ENCODE results near the gene ACACB.
A peak's percentile ranks its signal among the peaks of the same experiment; 100 is the strongest.

Gene ACACB

GRCh38 chr12:109097435-109098182 is 18.8 kb upstream of the ACACB start, which contains the start of gene UNG:
Gene UNG (plus strand): TSS chr12:109097597. CDS start chr12:109097680, 83 bp downstream.
- H3K9me3 ChIP-seq (ENCODE audit: low read length), result no peaks in the 10 kb centered on the region
- H3K4me1 ChIP-seq (ENCODE audit: insufficient read depth, low read length), result peaks cover 18% of the 10 kb centered on the region
- no peaks in the 10 kb centered on the region for H3K27me3 ChIP-seq (ENCODE audit: insufficient read depth, low read length)
- peaks cover 33% of the 10 kb centered on the region for H3K36me3 ChIP-seq (ENCODE audit: insufficient read depth, low read length)
- H3K4me3 ChIP-seq (ENCODE audit: low read length), result peak within 1 kb of the TSS; percentile 87
- peak within 1 kb of the TSS; percentile 91 for H2AFZ ChIP-seq (ENCODE audit: low read depth, low read length)

GRCh38 chr12:109098183-109098604 is 18.2 kb upstream of the ACACB start:
- peak overlapping the region; percentile 87 for H3K4me3 ChIP-seq (ENCODE audit: low read length)

GRCh38 chr12:109098651-109099050 is 17.7 kb upstream of the ACACB start:
- Histone ChIP-seq H3K36me3 (ENCODE audit: insufficient read depth, low read length) (peaks cover 41% of the 10 kb centered on the region), H3K27me3 (ENCODE audit: insufficient read depth, low read length) (no peaks in the 10 kb centered on the region), H3K9me3 (ENCODE audit: low read length) (no peaks in the 10 kb centered on the region), H2AFZ (ENCODE audit: low read depth, low read length) (peak overlapping the region; percentile 91), H3K4me1 (ENCODE audit: insufficient read depth, low read length) (peaks cover 12% of the 10 kb centered on the region), H3K4me3 (ENCODE audit: low read length) (peak overlapping the region; percentile 87)

More at GRCh38 chr12:109098183-109098604, 18.2 kb upstream of the ACACB start:
- H3K36me3 ChIP-seq (ENCODE audit: insufficient read depth, low read length), result peaks cover 37% of the 10 kb centered on the region
- no peaks in the 10 kb centered on the region for H3K9me3 ChIP-seq (ENCODE audit: low read length)
- H2AFZ ChIP-seq (ENCODE audit: low read depth, low read length), result peak overlapping the region; percentile 91
- peaks cover 13% of the 10 kb centered on the region for H3K4me1 ChIP-seq (ENCODE audit: insufficient read depth, low read length)
- no peaks in the 10 kb centered on the region for H3K27me3 ChIP-seq (ENCODE audit: insufficient read depth, low read length)

GRCh38 chr12:109099431-109100020 is 16.9 kb upstream of the ACACB start:
- Histone ChIP-seq H3K36me3 (ENCODE audit: insufficient read depth, low read length) (peaks cover 49% of the 10 kb centered on the region), H3K4me3 (ENCODE audit: low read length) (peak overlapping the region; percentile 87), H2AFZ (ENCODE audit: low read depth, low read length) (no peak overlapping the region)

GRCh38 chr12:109100741-109101140 is 15.6 kb upstream of the ACACB start:
- H3K9me3 ChIP-seq (ENCODE audit: low read length), result no peaks in the 10 kb centered on the region
- no peaks in the 10 kb centered on the region for H3K27me3 ChIP-seq (ENCODE audit: insufficient read depth, low read length)
- peaks cover 12% of the 10 kb centered on the region for H3K4me1 ChIP-seq (ENCODE audit: insufficient read depth, low read length)
- H2AFZ ChIP-seq (ENCODE audit: low read depth, low read length), result no peak overlapping the region
- H3K4me3 ChIP-seq (ENCODE audit: low read length), result no peak overlapping the region
- H3K36me3 ChIP-seq (ENCODE audit: insufficient read depth, low read length), result peaks cover 60% of the 10 kb centered on the region

More at GRCh38 chr12:109099431-109100020, 16.9 kb upstream of the ACACB start:
- Histone ChIP-seq H3K27me3 (ENCODE audit: insufficient read depth, low read length) (no peaks in the 10 kb centered on the region), H3K4me1 (ENCODE audit: insufficient read depth, low read length) (peaks cover 12% of the 10 kb centered on the region), H3K9me3 (ENCODE audit: low read length) (no peaks in the 10 kb centered on the region)

- Histone ChIP-seq H2AFZ (ENCODE audit: low read depth, low read length) (no peak overlapping the region), H3K36me3 (ENCODE audit: insufficient read depth, low read length) (peaks cover 70% of the 10 kb centered on the region), H3K27me3 (ENCODE audit: insufficient read depth, low read length) (no peaks in the 10 kb centered on the region), H3K9me3 (ENCODE audit: low read length) (no peaks in the 10 kb centered on the region), H3K4me3 (ENCODE audit: low read length) (no peak overlapping the region), H3K4me1 (ENCODE audit: insufficient read depth, low read length) (peaks cover 12% of the 10 kb centered on the region)
Measured at GRCh38 chr12:109102491-109102890, 13.9 kb upstream of the ACACB start.

- peaks cover 6% of the 10 kb centered on the region for H3K4me1 ChIP-seq (ENCODE audit: insufficient read depth, low read length)
- H2AFZ ChIP-seq (ENCODE audit: low read depth, low read length), result no peak overlapping the region
- H3K27me3 ChIP-seq (ENCODE audit: insufficient read depth, low read length), result no peaks in the 10 kb centered on the region
- H3K36me3 ChIP-seq (ENCODE audit: insufficient read depth, low read length), result peaks cover 82% of the 10 kb centered on the region
- no peak overlapping the region for H3K4me3 ChIP-seq (ENCODE audit: low read length)
- no peaks in the 10 kb centered on the region for H3K9me3 ChIP-seq (ENCODE audit: low read length)
Measured at GRCh38 chr12:109105176-109105575, 11.2 kb upstream of the ACACB start.

- H3K4me1 ChIP-seq (ENCODE audit: insufficient read depth, low read length), result peaks cover 19% of the 10 kb centered on the region
- H2AFZ ChIP-seq (ENCODE audit: low read depth, low read length), result no peak overlapping the region
- H3K9me3 ChIP-seq (ENCODE audit: low read length), result no peaks in the 10 kb centered on the region
- H3K36me3 ChIP-seq (ENCODE audit: insufficient read depth, low read length), result peaks cover 42% of the 10 kb centered on the region
- no peak overlapping the region for H3K4me3 ChIP-seq (ENCODE audit: low read length)
- no peaks in the 10 kb centered on the region for H3K27me3 ChIP-seq (ENCODE audit: insufficient read depth, low read length)
Measured at GRCh38 chr12:109109746-109110350, 6.5 kb upstream of the ACACB start.

- peaks cover 26% of the 10 kb centered on the region for H3K4me1 ChIP-seq (ENCODE audit: insufficient read depth, low read length)
- no peaks in the 10 kb centered on the region for H3K9me3 ChIP-seq (ENCODE audit: low read length)
- H3K36me3 ChIP-seq (ENCODE audit: insufficient read depth, low read length), result peaks cover 32% of the 10 kb centered on the region
- no peak overlapping the region for H3K4me3 ChIP-seq (ENCODE audit: low read length)
- H2AFZ ChIP-seq (ENCODE audit: low read depth, low read length), result no peak overlapping the region
- H3K27me3 ChIP-seq (ENCODE audit: insufficient read depth, low read length), result no peaks in the 10 kb centered on the region
Measured at GRCh38 chr12:109110988-109111495, 5.3 kb upstream of the ACACB start.

- H3K36me3 ChIP-seq (ENCODE audit: insufficient read depth, low read length), result peaks cover 22% of the 10 kb centered on the region
Measured at GRCh38 chr12:109112720-109113465, 3.5 kb upstream of the ACACB start.

GRCh38 chr12:109113661-109114321 is 2.6 kb upstream of the ACACB start:
- Histone ChIP-seq H3K9me3 (ENCODE audit: low read length) (no peaks in the 10 kb centered on the region), H3K27me3 (ENCODE audit: insufficient read depth, low read length) (no peaks in the 10 kb centered on the region), H3K4me3 (ENCODE audit: low read length) (no peak overlapping the region), H2AFZ (ENCODE audit: low read depth, low read length) (no peak overlapping the region), H3K4me1 (ENCODE audit: insufficient read depth, low read length) (peaks cover 27% of the 10 kb centered on the region), H3K36me3 (ENCODE audit: insufficient read depth, low read length) (peaks cover 13% of the 10 kb centered on the region)

More at GRCh38 chr12:109112720-109113465, 3.5 kb upstream of the ACACB start:
- H3K4me1 ChIP-seq (ENCODE audit: insufficient read depth, low read length), result peaks cover 27% of the 10 kb centered on the region
- no peaks in the 10 kb centered on the region for H3K27me3 ChIP-seq (ENCODE audit: insufficient read depth, low read length)
- H2AFZ ChIP-seq (ENCODE audit: low read depth, low read length), result no peak overlapping the region
- H3K4me3 ChIP-seq (ENCODE audit: low read length), result no peak overlapping the region
- H3K9me3 ChIP-seq (ENCODE audit: low read length), result no peaks in the 10 kb centered on the region

GRCh38 chr12:109114644-109115043 is 1.7 kb upstream of the ACACB start:
- Histone ChIP-seq H3K36me3 (ENCODE audit: insufficient read depth, low read length) (peaks cover 8% of the 10 kb centered on the region), H3K9me3 (ENCODE audit: low read length) (no peaks in the 10 kb centered on the region), H3K4me3 (ENCODE audit: low read length) (no peak overlapping the region), H2AFZ (ENCODE audit: low read depth, low read length) (no peak overlapping the region), H3K27me3 (ENCODE audit: insufficient read depth, low read length) (no peaks in the 10 kb centered on the region), H3K4me1 (ENCODE audit: insufficient read depth, low read length) (peaks cover 27% of the 10 kb centered on the region)
